HCT116 (cell line): ENCODE data around the gene CST1. TPM values are rescaled to one million over a fixed set of nuclear protein-coding genes. Genes with fewer than 3 reads are reported as not detected.

Experiments used
- ATAC-seq: fragments of 200-7000 bp; cut with Tn5 transposase; 2 replicates; pipeline ENCODE4 v1.9.1; 2020; ENCODE audit warnings: mild to moderate bottlenecking, moderate library complexity
- BruUV-seq: library from RNA; stranded (reverse); fragments of 400-500 nt; replicated peaks from 2 replicates; lab custom pipeline; 2021; lab: Mats Ljungman, UMichigan
- CTCF ChIA-PET: fragments of 300-600 bp; sonication (Branson Sonifier 250); formaldehyde crosslinking; loops from one replicate; lab custom pipeline; 2021; ENCODE audit warnings: antibody characterized with exemption; lab: Charles Lee
- POLR2A ChIA-PET: fragments of 300-600, 350-600 bp; sonication (Branson Sonifier 250); formaldehyde crosslinking; loops from one replicate; lab custom pipeline; 2021; ENCODE audit warnings: antibody characterized with exemption; lab: Charles Lee
- RAD21 ChIA-PET, 2 experiments: fragments of 300-600 bp; sonication (Branson Sonifier 250); formaldehyde crosslinking; loops; one replicate each; lab custom pipeline; 2023; ENCODE audit warnings: low total read pairs in 2 of 2; ENCODE audit not compliant: uncharacterized antibody in 2 of 2, unreplicated experiment in 2 of 2, low non-redundant PET in 1 of 2; lab: Charles Lee
- DNase-seq: peaks from one replicate; pipeline ENCODE4 v3.0.0-alpha.2; 2010; ENCODE audit warnings: low read depth, low spot score
- H2AFZ ChIP-seq: fragments of 200-600 bp; shearing (Covaris generic), sonication (generic); 2 replicates; pipeline ENCODE4 v1.6.1; 2017; ENCODE audit warnings: low read depth, mixed run types, mixed read lengths, antibody characterized with exemption, low read length; ENCODE audit not compliant: poor library complexity, severe bottlenecking
- H3K27ac ChIP-seq: 2 replicates; pipeline ENCODE4 v1.5.1; 2012; ENCODE audit warnings: low read depth, low read length
- H3K27me3 ChIP-seq: fragments of 200-600 bp; sonication (generic); 2 replicates; pipeline ENCODE4 v1.6.1; 2016; ENCODE audit warnings: mixed run types, low read length, mixed read lengths; ENCODE audit not compliant: insufficient read depth
- H3K36me3 ChIP-seq, 2 experiments: fragments of 200-500 bp in 1 of 2; fragments of 200-600 bp in 1 of 2; sonication (Bioruptor generic) in 1 of 2; sonication (generic) in 1 of 2; 2 replicates each; pipeline versions ENCODE4 v1.5.1 to v1.6.1; 2014 to 2016; ENCODE audit warnings: low read length in 2 of 2, inconsistent platforms in 1 of 2, mixed read lengths in 1 of 2, mixed run types in 1 of 2; ENCODE audit not compliant: insufficient read depth in 2 of 2, control insufficient read depth in 1 of 2
- H3K4me1 ChIP-seq, 2 experiments: fragments of 200-600 bp in 1 of 2; sonication (generic) in 1 of 2; 2 replicates each; pipeline versions ENCODE4 v1.5.1 to v1.6.1; 2012 to 2017; ENCODE audit warnings: low read length in 2 of 2, inconsistent platforms in 1 of 2, mild to moderate bottlenecking in 1 of 2, mixed read lengths in 1 of 2, mixed run types in 1 of 2, moderate library complexity in 1 of 2; ENCODE audit not compliant: insufficient read depth in 2 of 2, control insufficient read depth in 1 of 2
- H3K4me2 ChIP-seq: fragments of 200-600 bp; sonication (generic); 2 replicates; pipeline ENCODE4 v1.6.1; 2017; ENCODE audit warnings: mixed run types, low read length, mixed read lengths
- H3K4me3 ChIP-seq, 2 experiments: fragments of 200-600 bp in 1 of 2; sonication (generic) in 1 of 2; replicated peaks in 1 of 2; 2 replicates each; pipeline ENCODE4 v1.5.1; 2011 to 2016; ENCODE audit warnings: low read length in 2 of 2, control low read depth in 1 of 2, low read depth in 1 of 2, mild to moderate bottlenecking in 1 of 2, mixed read lengths in 1 of 2, mixed run types in 1 of 2
- H3K79me2 ChIP-seq: fragments of 200-600 bp; sonication (generic); 2 replicates; pipeline ENCODE4 v1.6.1; 2017; ENCODE audit warnings: mild to moderate bottlenecking, mixed run types, low read length, moderate library complexity, mixed read lengths; ENCODE audit not compliant: insufficient read depth
- H3K9ac ChIP-seq: fragments of 200-600 bp; sonication (generic); 2 replicates; pipeline ENCODE4 v1.6.1; 2016; ENCODE audit warnings: low read length, mixed read lengths
- H3K9me2 ChIP-seq: fragments of 200-600 bp; sonication (generic), shearing (Covaris generic); 2 replicates; pipeline ENCODE4 v1.6.1; 2017; ENCODE audit warnings: mixed run types, mild to moderate bottlenecking, moderate library complexity; ENCODE audit not compliant: insufficient read depth
- H3K9me3 ChIP-seq, 2 experiments: fragments of 200-500 bp in 1 of 2; fragments of 200-600 bp in 1 of 2; sonication (Bioruptor generic) in 1 of 2; sonication (generic) in 1 of 2; 2 replicates each; pipeline ENCODE4 v1.6.1; 2014 to 2017; ENCODE audit warnings: low read length in 2 of 2, mixed read lengths in 2 of 2, inconsistent platforms in 1 of 2, low read depth in 1 of 2, mild to moderate bottlenecking in 1 of 2, mixed run types in 1 of 2, moderate library complexity in 1 of 2; ENCODE audit not compliant: control insufficient read depth in 1 of 2, insufficient read depth in 1 of 2
- H4K20me1 ChIP-seq: fragments of 200-600 bp; sonication (generic), shearing (Covaris generic); 2 replicates; pipeline ENCODE4 v1.6.1; 2017; ENCODE audit warnings: mixed run types, mild to moderate bottlenecking, moderate library complexity; ENCODE audit not compliant: insufficient read depth
- CEBPB ChIP-seq: IDR thresholded peaks from 2 replicates; pipeline ENCODE4 v1.6.1; 2012; ENCODE audit warnings: low read depth
- ELF1 ChIP-seq: IDR thresholded peaks from 2 replicates; pipeline ENCODE4 v1.6.1; 2012; ENCODE audit warnings: low read depth, borderline replicate concordance
- EZH2 ChIP-seq: fragments of 200-600 bp; sonication (generic); IDR thresholded peaks from 2 replicates; pipeline ENCODE4 v1.6.1; 2017; ENCODE audit warnings: antibody characterized with exemption, mixed run types
- EZH2phosphoT487 ChIP-seq: fragments of 200-600 bp; IDR thresholded peaks from 2 replicates; pipeline ENCODE4 v1.6.1; 2018; ENCODE audit warnings: antibody characterized with exemption, borderline replicate concordance
- FOSL1 ChIP-seq: IDR thresholded peaks from 2 replicates; pipeline ENCODE4 v1.6.1; 2012; ENCODE audit warnings: low read depth
- JUND ChIP-seq: IDR thresholded peaks from 2 replicates; pipeline ENCODE4 v1.6.1; 2012
- MAX ChIP-seq: IDR thresholded peaks from 2 replicates; pipeline ENCODE4 v1.6.1; 2012
- POLR2AphosphoS5 ChIP-seq: IDR thresholded peaks from 2 replicates; pipeline ENCODE4 v1.6.1; 2011; ENCODE audit warnings: mild to moderate bottlenecking, low read depth, low read length, moderate library complexity
- RAD21 ChIP-seq: IDR thresholded peaks from 2 replicates; pipeline ENCODE4 v1.6.1; 2012; ENCODE audit warnings: low read depth, mild to moderate bottlenecking
- REST ChIP-seq: IDR thresholded peaks from 2 replicates; pipeline ENCODE4 v1.6.1; 2012; ENCODE audit warnings: low read depth
- SP1 ChIP-seq: IDR thresholded peaks from 2 replicates; pipeline ENCODE4 v1.6.1; 2012; ENCODE audit warnings: low read depth
- SRF ChIP-seq: IDR thresholded peaks from 2 replicates; pipeline ENCODE4 v1.6.1; 2012; ENCODE audit warnings: low read depth
- TCF7L2 ChIP-seq: IDR thresholded peaks from 2 replicates; pipeline ENCODE4 v1.7.0; 2011; ENCODE audit warnings: borderline replicate concordance, inconsistent platforms; ENCODE audit not compliant: insufficient read depth, insufficient read length; ENCODE audit errors: extremely low read depth
- ZNF274 ChIP-seq: fragments of 200-500 bp; sonication (Bioruptor generic); IDR thresholded peaks from 2 replicates; pipeline ENCODE4 v1.6.1; 2014; ENCODE audit warnings: mild to moderate bottlenecking, low read depth, low read length, inconsistent platforms
- intact Hi-C: fragments of 100-400 bp; cut with micrococcal nuclease; formaldehyde crosslinking; loops from 2 replicates; pipeline ENCODE4 v1.10.0; 2022
- total RNA-seq: library from RNA; stranded (reverse); gene quantifications from one replicate; pipeline ENCODE4 v1.2.1, GENCODE V29; 2021; ENCODE audit not compliant: unreplicated experiment

CST1 gene
- total RNA-seq, 1 experiment from 2014 or later, result not detected

GRCh38 chr20:23754731-23755130 is 4.0 kb upstream of the CST1 start (continued):
- TF ChIP-seq REST (no peak), FOSL1 (no peak)

- no peaks in the 10 kb centered on the region for H3K9me2 ChIP-seq
- intact Hi-C loops, result no loop called here
- no peaks in the 10 kb centered on the region for H3K36me3 ChIP-seq
- H2AFZ ChIP-seq, result no peak overlapping the region
- H3K4me2 ChIP-seq, result no peak overlapping the region
- ATAC-seq, result no peak
- no TSS peak for BruUV-seq
- no peaks in the 10 kb centered on the region for H3K79me2 ChIP-seq
- no peak overlapping the region for H3K4me3 ChIP-seq
- CTCF ChIA-PET, result no interaction called here
- DNase-seq, result no peak
- H3K4me1 ChIP-seq, result peaks cover 0 to 9% of the 10 kb centered on the region in 2 experiments; a peak in 1 of 4 replicates
- H3K9ac ChIP-seq, result no peak overlapping the region
- RAD21 ChIA-PET, result no interaction called here
- no peaks in the 10 kb centered on the region for H3K27me3 ChIP-seq
- no peak overlapping the region for H3K27ac ChIP-seq
- no peaks in the 10 kb centered on the region for H4K20me1 ChIP-seq
- H3K9me3 ChIP-seq, result no peaks in the 10 kb centered on the region
- no peak for TF ChIP-seq ELF1
- TF ChIP-seq EZH2, result no peak
- TF ChIP-seq SP1, result no peak
- TF ChIP-seq CEBPB, result no peak
- no peak for TF ChIP-seq FOSL1
- no peak for TF ChIP-seq SRF
- TF ChIP-seq REST, result no peak
- no peak for TF ChIP-seq JUND
- no peak for TF ChIP-seq MAX
- TF ChIP-seq RAD21, result no peak
- no peak for TF ChIP-seq POLR2AphosphoS5
- TF ChIP-seq ZNF274, result no peak
- TF ChIP-seq TCF7L2, result no peak
- TF ChIP-seq EZH2phosphoT487, result no peak
- POLR2A ChIA-PET, result no interaction called here
These were observed 2.9 kb upstream of the CST1 start for GRCh38 chr20:23753589-23753988.
